Gastroesophageal sphincter (tissue), 3 donors: ENCODE data around the gene WDR18.

Source experiments
- EP300 ChIP-seq: sonication (generic); formaldehyde crosslinking; IDR thresholded peaks from one replicate; pipeline ENCODE4 v1.6.1; 2017; ENCODE audit warnings: antibody characterized with exemption, mild to moderate bottlenecking
- POLR2A ChIP-seq, 2 donors: fragments of 450-650 bp; IDR thresholded peaks; one replicate each; pipeline ENCODE4 v1.6.1; 2017; ENCODE audit warnings: antibody characterized with exemption in 2 of 2, mild to moderate bottlenecking in 2 of 2, moderate library complexity in 1 of 2
- POLR2AphosphoS5 ChIP-seq: sonication (generic); formaldehyde crosslinking; IDR thresholded peaks from one replicate; pipeline ENCODE4 v1.6.1; 2017; ENCODE audit warnings: antibody characterized with exemption
- TF ChIP-seq, protein P1 (sequence below), 4 experiments: fragments of 200-600 bp in 2 of 4; fragments of 450-650 bp in 2 of 4; sonication (generic) in 1 of 4; IDR thresholded peaks; one replicate each; pipeline ENCODE4 v1.5.1; 2017 to 2019; ENCODE audit warnings: antibody characterized with exemption in 4 of 4, mild to moderate bottlenecking in 2 of 4, moderate library complexity in 2 of 4

DNA sequence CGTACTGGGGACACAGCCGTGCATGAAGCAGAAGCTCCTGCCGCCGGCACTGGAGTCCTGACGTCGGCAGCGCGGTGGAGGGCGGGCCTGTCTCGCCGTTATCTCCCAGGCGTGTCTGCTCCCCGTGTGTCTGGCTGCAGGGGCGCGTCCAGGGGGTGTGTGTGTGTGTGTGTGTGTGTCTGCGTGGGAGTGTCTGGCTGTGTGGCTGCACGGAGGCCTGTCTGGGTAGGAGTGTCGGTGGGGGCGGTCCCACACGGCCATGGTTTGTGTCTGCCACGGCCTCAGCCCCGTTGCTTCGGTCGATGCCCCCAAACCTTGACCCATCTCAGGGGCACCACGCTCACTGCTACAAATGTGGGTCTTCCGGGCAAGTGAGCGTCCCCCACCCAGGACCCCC lies 40.0 kb upstream of the WDR18 start:
- TF ChIP-seq, protein P1, sequence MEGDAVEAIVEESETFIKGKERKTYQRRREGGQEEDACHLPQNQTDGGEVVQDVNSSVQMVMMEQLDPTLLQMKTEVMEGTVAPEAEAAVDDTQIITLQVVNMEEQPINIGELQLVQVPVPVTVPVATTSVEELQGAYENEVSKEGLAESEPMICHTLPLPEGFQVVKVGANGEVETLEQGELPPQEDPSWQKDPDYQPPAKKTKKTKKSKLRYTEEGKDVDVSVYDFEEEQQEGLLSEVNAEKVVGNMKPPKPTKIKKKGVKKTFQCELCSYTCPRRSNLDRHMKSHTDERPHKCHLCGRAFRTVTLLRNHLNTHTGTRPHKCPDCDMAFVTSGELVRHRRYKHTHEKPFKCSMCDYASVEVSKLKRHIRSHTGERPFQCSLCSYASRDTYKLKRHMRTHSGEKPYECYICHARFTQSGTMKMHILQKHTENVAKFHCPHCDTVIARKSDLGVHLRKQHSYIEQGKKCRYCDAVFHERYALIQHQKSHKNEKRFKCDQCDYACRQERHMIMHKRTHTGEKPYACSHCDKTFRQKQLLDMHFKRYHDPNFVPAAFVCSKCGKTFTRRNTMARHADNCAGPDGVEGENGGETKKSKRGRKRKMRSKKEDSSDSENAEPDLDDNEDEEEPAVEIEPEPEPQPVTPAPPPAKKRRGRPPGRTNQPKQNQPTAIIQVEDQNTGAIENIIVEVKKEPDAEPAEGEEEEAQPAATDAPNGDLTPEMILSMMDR (IDR thresholded peaks at IDR 0.05): no peak
- TF ChIP-seq EP300 (no peak), POLR2AphosphoS5 (no peak), POLR2A (IDR thresholded peaks at IDR 0.05) (no peak)
